ENCODE measurements around the gene C1orf174.

The C1orf174 gene

DNA sequence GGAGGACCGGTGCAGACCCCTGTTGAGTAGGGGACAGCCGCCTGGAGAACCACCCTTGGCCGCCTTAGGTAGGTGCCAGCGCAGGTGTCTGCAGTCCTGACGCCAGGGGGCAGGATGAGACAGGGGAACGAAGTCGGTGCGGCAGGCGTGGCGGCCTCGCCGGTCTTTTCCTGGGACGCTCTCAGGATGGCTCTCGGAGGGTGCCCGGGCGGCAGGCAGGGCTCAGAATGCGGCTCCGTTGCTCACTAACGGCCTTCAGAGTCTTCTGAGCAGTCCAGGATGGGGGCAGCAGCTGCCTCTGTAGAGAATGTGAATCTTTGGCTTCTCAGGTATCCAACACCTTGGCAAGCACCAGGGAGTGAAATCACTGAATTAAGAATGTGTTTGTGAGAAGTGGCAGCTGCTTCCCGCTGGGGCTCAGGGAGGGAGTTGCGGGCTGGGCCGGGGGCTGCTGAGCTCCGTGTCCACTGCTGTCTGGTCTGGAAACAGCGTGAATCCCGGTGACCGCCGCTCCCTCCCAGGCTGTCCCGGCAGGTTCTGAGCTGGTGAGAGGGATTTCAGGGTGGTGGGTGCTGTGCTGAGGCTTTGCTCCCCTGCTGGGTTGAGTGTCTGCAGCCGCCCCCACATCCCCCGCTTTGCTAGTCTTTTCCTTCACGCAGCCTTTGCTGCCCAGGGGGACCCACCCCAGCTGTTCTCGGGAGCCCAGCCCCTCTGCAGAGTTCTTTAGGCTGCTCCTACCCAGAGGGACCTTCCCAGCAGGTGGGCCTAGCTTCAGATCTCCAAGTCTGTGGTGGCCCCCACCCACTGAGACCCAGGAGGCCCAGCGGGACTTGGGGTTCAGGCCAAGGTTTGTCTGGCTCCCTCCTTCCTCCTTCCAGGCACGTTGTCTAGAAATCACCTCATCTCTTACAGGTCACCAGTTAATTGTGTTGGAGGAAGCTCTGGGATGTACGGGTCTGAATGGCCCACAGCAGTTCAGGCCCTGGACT lies 11.1 kb upstream of the C1orf174 start:
- in situ Hi-C loops (cut with MboI; ENCODE audit: low sequenced_read_pairs) = no loop called here

- in situ Hi-C loops (cut with MboI; ENCODE audit: low sequenced_read_pairs) = no loop called here
Measured at GRCh38 chr1:3910049-3910731, 10.1 kb upstream of the C1orf174 start.

DNA sequence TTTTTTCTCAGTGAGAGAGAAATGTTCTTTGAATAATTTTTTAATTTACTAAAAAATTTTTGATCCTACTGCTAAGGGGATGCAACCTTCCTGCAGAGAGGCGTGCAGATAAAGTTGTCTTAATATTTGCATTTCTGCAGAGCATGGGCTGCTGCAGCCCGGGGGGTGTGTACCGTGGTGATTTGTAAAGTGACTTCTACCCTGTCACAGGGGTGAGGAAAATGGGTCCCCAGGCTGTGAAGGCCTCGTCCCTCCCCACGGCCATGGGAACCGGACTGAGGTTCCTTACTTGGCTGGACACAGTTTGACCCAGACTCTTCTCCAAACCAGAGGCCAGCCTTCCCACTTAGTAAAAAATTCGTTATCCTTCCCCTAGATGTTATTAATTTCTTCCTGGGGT lies 9.5 kb upstream of the C1orf174 start:
- in situ Hi-C loops (cut with MboI; ENCODE audit: low sequenced_read_pairs) = no loop called here

GRCh38 chr1:3908886-3909517 lies 8.9 kb upstream of the C1orf174 start:
- in situ Hi-C loops (cut with MboI; ENCODE audit: low sequenced_read_pairs) = no loop called here

DNA sequence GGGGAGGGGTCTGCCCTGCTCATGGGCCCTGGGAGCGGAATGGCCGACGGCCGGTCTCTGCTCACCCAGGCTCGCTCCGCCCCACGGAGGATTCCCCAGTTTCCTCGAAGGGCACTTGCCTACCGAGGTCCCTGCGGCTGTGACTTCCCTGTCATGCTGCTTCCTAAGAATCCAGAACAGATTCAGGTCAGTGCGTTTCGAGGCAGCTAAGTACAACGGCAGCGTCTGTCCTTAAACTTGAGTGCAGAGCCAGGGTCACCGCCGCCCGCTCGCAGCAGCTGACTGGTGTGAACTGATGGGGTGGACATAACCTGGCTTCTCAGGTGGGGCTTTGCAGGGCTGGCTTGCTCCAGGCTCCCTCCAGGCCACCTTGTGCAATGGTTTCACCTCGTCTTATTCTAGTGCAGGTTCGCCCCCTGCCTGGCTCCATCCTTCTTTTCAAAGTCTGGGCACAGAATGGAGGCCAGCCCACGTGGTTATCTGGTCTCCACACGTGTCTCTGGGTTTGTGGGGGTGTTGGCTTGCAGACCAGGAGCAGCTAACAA lies 7.6 kb upstream of the C1orf174 start:
- in situ Hi-C loops (cut with MboI; ENCODE audit: low sequenced_read_pairs) = no loop called here

DNA sequence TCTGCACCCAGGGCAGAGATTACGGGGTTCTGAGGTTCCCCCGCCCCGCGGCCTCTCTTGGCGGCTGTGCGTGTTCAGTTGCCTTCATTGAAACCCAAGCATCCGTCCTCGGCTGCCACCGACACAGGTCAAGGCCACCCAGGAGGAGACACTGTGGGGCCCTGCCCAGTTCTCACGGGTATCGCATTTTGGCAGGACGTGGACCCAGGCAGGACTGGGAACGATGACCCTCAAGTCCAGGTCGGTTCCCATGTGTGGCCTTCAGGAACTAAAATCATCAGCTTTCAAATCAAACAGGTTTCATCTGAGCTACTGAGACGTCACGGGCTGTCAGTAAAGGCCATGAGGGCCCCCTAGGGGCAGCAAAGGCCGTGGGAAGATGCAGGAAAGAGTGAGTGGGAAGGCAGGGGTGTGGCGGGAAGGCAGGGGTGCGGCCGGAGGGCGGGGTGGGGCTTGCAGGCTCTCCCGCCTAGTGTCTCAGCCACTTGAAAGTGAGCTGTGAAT lies 7.0 kb upstream of the C1orf174 start:
- in situ Hi-C loops (cut with MboI; ENCODE audit: low sequenced_read_pairs) = no loop called here

DNA sequence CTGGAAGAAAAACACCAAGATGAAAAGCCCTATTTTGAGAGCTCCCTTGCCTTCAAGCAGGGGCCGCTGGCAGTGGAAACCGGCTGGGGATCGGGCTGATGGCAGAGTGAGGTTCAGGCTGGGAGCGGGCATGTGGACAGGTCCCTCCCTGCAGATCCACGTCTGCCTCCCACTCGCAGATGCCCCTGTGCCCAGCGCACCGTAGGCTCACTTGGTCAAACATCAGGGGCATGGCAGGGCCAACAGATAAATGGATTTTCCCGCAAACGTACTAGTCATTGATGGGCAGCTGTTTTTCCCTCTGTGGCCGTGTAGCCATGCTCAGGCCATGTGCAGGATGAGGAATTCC lies 6.6 kb upstream of the C1orf174 start:
- in situ Hi-C loops (cut with MboI; ENCODE audit: low sequenced_read_pairs) = no loop called here

DNA sequence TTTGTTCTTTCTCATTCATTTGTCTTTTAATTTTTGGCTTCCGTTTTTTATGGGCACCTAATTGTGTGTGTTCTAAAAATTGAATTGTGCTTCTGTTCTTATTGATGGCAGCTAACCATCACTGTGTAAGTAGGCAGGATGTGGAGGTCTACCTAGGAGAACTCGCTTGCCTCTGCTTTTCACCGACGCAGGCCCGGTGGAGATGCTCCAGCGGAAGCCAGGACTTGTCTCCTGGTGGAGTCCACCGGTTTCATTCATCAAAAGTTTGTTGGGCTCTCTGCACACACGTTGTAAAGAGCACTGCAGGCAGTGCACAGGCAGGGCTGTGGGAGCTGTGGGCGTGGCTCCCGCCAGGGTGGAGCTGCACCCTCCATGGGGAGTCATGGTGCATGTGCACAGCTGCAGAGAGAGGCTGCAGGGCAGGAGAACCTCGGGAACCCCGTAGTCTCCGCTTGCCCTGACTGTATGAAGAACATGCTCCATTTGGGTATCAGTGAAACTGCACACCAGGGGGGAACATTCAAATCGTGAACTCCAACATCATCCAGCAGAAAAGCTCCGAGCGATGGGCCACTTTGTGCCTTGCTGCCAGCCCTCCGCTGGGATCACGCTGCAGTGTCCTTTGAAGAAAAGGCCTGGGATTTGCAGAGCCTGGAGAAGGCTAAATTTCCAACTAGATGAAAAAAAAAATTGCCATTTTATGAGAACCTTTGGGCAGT lies 6.0 kb upstream of the C1orf174 start:
- in situ Hi-C loops (cut with MboI; ENCODE audit: low sequenced_read_pairs) = no loop called here

GRCh38 chr1:3905266-3905952 lies 5.3 kb upstream of the C1orf174 start:
- in situ Hi-C loops (cut with MboI; ENCODE audit: low sequenced_read_pairs) = no loop called here

- in situ Hi-C loops (cut with MboI; ENCODE audit: low sequenced_read_pairs) = no loop called here
Measured at GRCh38 chr1:3904843-3905185, 4.7 kb upstream of the C1orf174 start.

DNA sequence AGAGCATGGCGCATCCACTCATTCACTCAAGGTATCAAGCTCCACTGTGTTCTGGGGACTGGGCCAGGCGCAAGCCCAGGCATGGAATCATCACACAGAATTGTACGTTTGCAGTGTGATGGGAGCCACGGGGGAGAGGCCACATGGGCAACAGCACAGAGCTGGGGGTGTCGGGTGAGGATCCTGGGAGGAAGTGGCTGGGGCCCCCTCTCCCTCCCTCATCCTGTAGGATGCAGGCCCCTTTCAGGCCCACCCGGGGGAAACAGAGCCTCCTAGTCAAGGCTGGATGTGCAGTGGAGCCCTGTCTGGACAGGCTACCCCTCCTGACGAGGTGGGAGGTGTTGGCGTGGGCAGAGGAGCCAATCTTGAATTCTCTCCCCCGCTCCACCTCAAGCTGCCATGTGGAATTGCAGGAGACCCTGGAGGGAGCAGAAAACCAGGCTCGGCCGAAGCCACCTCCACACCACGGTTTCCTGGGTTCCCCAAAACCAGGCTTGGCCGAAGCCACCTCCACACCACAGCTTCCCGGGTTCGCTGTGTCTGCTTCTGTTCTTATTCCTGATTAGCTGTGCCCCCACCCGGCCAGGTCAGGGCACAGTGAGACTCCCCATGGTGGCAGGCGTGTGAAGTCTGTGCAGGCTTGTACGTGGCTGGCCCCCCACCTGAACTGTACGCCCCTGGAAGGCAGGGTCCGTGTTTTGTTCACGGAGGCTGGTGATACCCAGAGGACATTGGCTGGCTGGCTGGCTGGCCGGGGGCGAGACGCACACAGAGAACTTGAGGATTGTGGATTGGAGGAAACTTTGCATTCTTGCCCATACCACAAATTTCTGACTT lies 4.2 kb upstream of the C1orf174 start:
- in situ Hi-C loops (cut with MboI; ENCODE audit: low sequenced_read_pairs) = no loop called here

GRCh38 chr1:3903141-3904005 lies 3.3 kb upstream of the C1orf174 start:
- in situ Hi-C loops (cut with MboI; ENCODE audit: low sequenced_read_pairs) = no loop called here

GRCh38 chr1:3902571-3903091 lies 2.6 kb upstream of the C1orf174 start:
- in situ Hi-C loops (cut with MboI; ENCODE audit: low sequenced_read_pairs) = no loop called here

GRCh38 chr1:3902111-3902511 lies 2.0 kb upstream of the C1orf174 start:
- in situ Hi-C loops (cut with MboI; ENCODE audit: low sequenced_read_pairs) = no loop called here

- in situ Hi-C loops (cut with MboI; ENCODE audit: low sequenced_read_pairs) = no loop called here
Measured at GRCh38 chr1:3900969-3901529, 977 bp upstream of the C1orf174 start.

DNA sequence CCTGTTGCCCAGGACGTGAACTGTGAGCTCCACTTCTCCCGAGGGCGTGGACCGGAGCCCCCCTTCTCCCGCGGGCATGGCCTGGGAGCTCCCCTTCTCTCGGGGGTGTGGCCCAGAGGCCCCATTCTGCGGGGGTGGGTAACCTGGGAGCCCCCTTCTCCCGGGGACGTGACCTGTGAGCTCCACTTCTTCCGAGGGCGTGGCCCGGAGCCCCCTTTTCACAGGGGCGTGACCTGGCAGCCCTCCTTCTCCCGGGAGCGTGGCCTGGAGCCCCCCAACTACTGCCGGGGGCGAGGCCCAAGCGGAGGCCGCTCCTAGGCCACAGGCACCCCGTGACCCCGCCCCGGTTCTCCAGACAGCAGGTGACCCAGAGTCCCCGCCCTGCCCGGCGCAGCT lies 320 bp downstream of the C1orf174 start:
- in situ Hi-C loops (cut with MboI; ENCODE audit: low sequenced_read_pairs) = no loop called here

DNA sequence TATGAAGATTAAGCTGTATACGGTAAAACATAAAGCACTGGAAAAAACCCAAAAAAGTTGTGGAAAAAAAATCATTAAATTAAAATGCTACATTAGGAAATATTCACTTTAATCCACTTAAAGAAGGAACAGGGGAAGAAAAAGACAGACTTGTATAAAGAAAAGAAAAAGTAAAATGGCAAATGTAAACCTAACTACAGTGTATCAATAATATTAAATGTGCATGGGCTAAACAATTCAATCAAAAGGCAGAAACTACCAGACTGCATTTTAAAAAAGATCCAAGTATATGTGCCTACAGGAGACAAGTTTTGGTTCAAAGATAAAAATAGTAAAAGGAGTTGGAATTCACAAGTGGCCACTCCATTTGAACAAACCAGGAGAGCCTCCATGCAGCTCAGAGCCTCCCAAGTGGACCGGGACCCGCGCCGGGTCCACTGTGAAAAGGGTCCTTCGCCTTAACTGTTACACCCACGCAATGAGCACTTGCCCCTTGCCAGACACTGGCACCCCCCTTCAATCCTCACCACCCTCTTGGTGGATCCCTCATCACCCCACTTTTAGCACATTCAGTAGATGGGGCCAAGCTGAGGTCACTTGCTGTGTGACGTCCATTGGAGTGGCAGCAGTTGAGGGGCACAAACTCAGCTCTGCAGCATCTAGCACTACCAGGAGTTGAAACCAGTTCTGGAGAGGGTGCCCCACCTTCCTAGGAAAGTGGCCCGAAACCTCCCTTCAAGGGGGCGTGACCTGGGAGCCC lies 898 bp downstream of the C1orf174 start:
- in situ Hi-C loops (cut with MboI; ENCODE audit: low sequenced_read_pairs) = no loop called here
